ENCODE measurements around the gene SARS2.

The SARS2 gene

GRCh38 chr19:38917921-38918491 lies 12.6 kb downstream of the SARS2 start:
- DNase-seq (ENCODE audit: low spot score) (no peak), FAIRE-seq (no peak)

- FAIRE-seq = no peak
These were observed 13.0 kb downstream of the SARS2 start for GRCh38 chr19:38917516-38917915.

GRCh38 chr19:38915329-38916321 lies 14.9 kb downstream of the SARS2 start:
- DNase-seq (ENCODE audit: low spot score) (no peak), FAIRE-seq (no peak)

More at GRCh38 chr19:38917516-38917915, 13.0 kb downstream of the SARS2 start:
- DNase-seq (ENCODE audit: low spot score) = no peak

- DNase-seq (ENCODE audit: low spot score) (no peak), FAIRE-seq (no peak)
These were observed 16.6 kb downstream of the SARS2 start for GRCh38 chr19:38913958-38914357.

GRCh38 chr19:38912600-38913514 lies 17.7 kb downstream of the SARS2 start:
- DNase-seq (ENCODE audit: low spot score) (no peak), FAIRE-seq (no peak)

GRCh38 chr19:38911388-38912001 lies 19.1 kb downstream of the SARS2 start:
- DNase-seq (ENCODE audit: low spot score) (no peak), FAIRE-seq (no peak)

GRCh38 chr19:38910488-38910887 lies 20.1 kb downstream of the SARS2 start:
- DNase-seq (ENCODE audit: low spot score) (no peak), FAIRE-seq (peak; percentile 52)

- DNase-seq (ENCODE audit: low spot score) = no peak
- no peak for FAIRE-seq
These were observed 21.7 kb downstream of the SARS2 start for GRCh38 chr19:38908911-38909310.

GRCh38 chr19:38907670-38908069 lies 22.9 kb downstream of the SARS2 start:
- DNase-seq (ENCODE audit: low spot score) (no peak), FAIRE-seq (no peak)

GRCh38 chr19:38907227-38907626 lies 23.3 kb downstream of the SARS2 start:
- no peak for DNase-seq (ENCODE audit: low spot score)
- no peak for FAIRE-seq

GRCh38 chr19:38905620-38906019 lies 24.9 kb downstream of the SARS2 start:
- FAIRE-seq (no peak), DNase-seq (ENCODE audit: low spot score) (no peak)

GRCh38 chr19:38904581-38905539 lies 25.7 kb downstream of the SARS2 start:
- DNase-seq (ENCODE audit: low spot score) (no peak), FAIRE-seq (no peak)

- DNase-seq (ENCODE audit: low spot score) (no peak), FAIRE-seq (no peak)
These were observed 28.9 kb downstream of the SARS2 start for GRCh38 chr19:38901683-38902082.

- DNase-seq (ENCODE audit: low spot score) (no peak), FAIRE-seq (no peak)
These were observed 29.8 kb downstream of the SARS2 start for GRCh38 chr19:38900743-38901190.

- no peak for FAIRE-seq
- no peak for DNase-seq (ENCODE audit: low spot score)
These were observed 30.3 kb downstream of the SARS2 start for GRCh38 chr19:38900202-38900629.

GRCh38 chr19:38899447-38900201 lies 30.9 kb downstream of the SARS2 start, which contains the start of the genes NFKBIB and SIRT2:
TSS of gene NFKBIB (plus strand) at chr19:38899969. CDS start at chr19:38900033, 64 bp downstream.
TSS of gene SIRT2 (minus strand) at chr19:38899618. CDS start at chr19:38899521, 97 bp downstream.
- DNase-seq (ENCODE audit: low spot score) (peak; percentile 99), FAIRE-seq (peak; percentile 96)

- DNase-seq (ENCODE audit: low spot score) = peak; percentile 16
- no peak for FAIRE-seq
These were observed 31.6 kb downstream of the SARS2 start for GRCh38 chr19:38898788-38899446.

- DNase-seq (ENCODE audit: low spot score) (no peak), FAIRE-seq (no peak)
These were observed 35.6 kb downstream of the SARS2 start for GRCh38 chr19:38894968-38895367.
